Adrenal gland (tissue), 12 donors: ENCODE results near the gene TGFB2. TPM values are rescaled to one million over a fixed set of nuclear protein-coding genes. Genes with fewer than 3 reads are reported as not detected.

Experiments used
- DNase-seq, 7 donors: peaks; one replicate each; pipeline ENCODE4 v3.0.0-alpha.2; 2019 to 2020
- H3K27ac ChIP-seq, 5 donors: fragments of 200-600 bp; sonication (generic) in 4 of 5; 1 replicate in 3 of 5; 2 replicates in 2 of 5; pipeline versions ENCODE4 v1.5.1 to v1.8.0; 2016 to 2020; ENCODE audit warnings: mild to moderate bottlenecking in 1 of 5
- H3K27me3 ChIP-seq: fragments of 200-600 bp; 2 replicates; pipeline ENCODE4 v1.8.0; 2021
- H3K36me3 ChIP-seq, 2 donors: fragments of 200-600 bp; replicated peaks in 1 of 2; 1 replicate in 1 of 2; 2 replicates in 1 of 2; pipeline versions ENCODE4 v1.5.1 to v1.8.0; 2018 to 2022
- H3K4me1 ChIP-seq, 2 donors: fragments of 200-600 bp; replicated peaks in 1 of 2; 1 replicate in 1 of 2; 2 replicates in 1 of 2; pipeline versions ENCODE4 v1.5.1 to v1.8.0; 2018 to 2021
- H3K4me3 ChIP-seq, 4 donors: fragments of 200-600 bp; sonication (generic) in 3 of 4; one replicate each; pipeline ENCODE4 v1.5.1; 2016 to 2018
- H3K9me3 ChIP-seq, 3 donors: fragments of 200-600 bp; sonication (generic) in 1 of 3; replicated peaks in 1 of 3; 1 replicate in 2 of 3; 2 replicates in 1 of 3; pipeline versions ENCODE4 v1.5.1 to v1.8.0; 2016 to 2021
- CTCF ChIP-seq, 6 experiments: fragments of 450-650 bp in 4 of 6; fragments of 200-600 bp in 2 of 6; sonication (generic) in 1 of 6; IDR thresholded peaks; 1 replicate in 5 of 6; 2 replicates in 1 of 6; pipeline versions ENCODE4 v1.5.1 to v1.8.0; 2016 to 2021; ENCODE audit warnings: antibody characterized with exemption in 6 of 6, mild to moderate bottlenecking in 2 of 6, moderate library complexity in 1 of 6
- POLR2A ChIP-seq, 2 donors: fragments of 450-650 bp; IDR thresholded peaks; one replicate each; pipeline ENCODE4 v1.6.1; 2017; ENCODE audit warnings: antibody characterized with exemption in 2 of 2, mild to moderate bottlenecking in 2 of 2, moderate library complexity in 1 of 2
- WGBS, 4 donors: extraction: QIAGEN DNeasy Blood & Tissue Kit in 2 of 4; methylation state at CpG; one replicate each; pipeline versions ENCODE4 v1.1.5 to v1.1.7; 2013 to 2017; 5-methylcytosine and 5-hydroxymethylcytosine counted together
- intact Hi-C, 2 donors: fragments of 100-400 bp; cut with DNase I; formaldehyde crosslinking; loops; one replicate each; pipeline versions ENCODE4 v1.14.1 to v1.15.0; 2022 to 2023
- polyA plus RNA-seq, 3 donors: library from polyadenylated mRNA; stranded (reverse); fragments of 200-250 nt in 2 of 3; fragments of 350-450 nt in 1 of 3; fragmentation: Illumina TruSeq in 1 of 3; extraction: RNeasy Lipid Tissue Mini Kit (QIAGEN cat#74804) in 1 of 3; gene quantifications; one replicate each; pipeline ENCODE4 v1.2.3, GENCODE V29; 2013 to 2014
- total RNA-seq, 9 donors: library from RNA; depleted of rRNA in 4 of 9; stranded (reverse); fragments of >200 nt in 4 of 9; fragments of 120-200 nt in 1 of 9; fragmentation: NEBNext Ultra II Directional in 1 of 9; extraction: Animal tissue kit (Norgen Biotek cat#: 25700) in 1 of 9; gene quantifications; one replicate each; pipeline versions ENCODE4 v1.1.0 to v1.2.4, GENCODE V29; 2013 to 2023
- donor health status: healthy with polysubstance abuse.
- donor health status: Bipolar disorder and iron deficiency.
- donor health status: DM: yes; HTN: yes; CAD: no.
- donor health status: DM: no; HTN: no; CAD: no.
- donor health status: DM: no; HTN: no; CAD: no.
- donor health status: DM: yes; HTN: yes; CAD: no.

The TGFB2 gene
- total and polyA plus RNA-seq, 12 donors = 0.24 to 4.2 (median 1.7) TPM

GRCh38 chr1:218426343-218426657 lies 81.2 kb downstream of the TGFB2 start:
- H3K9me3 ChIP-seq = no peaks in the 10 kb centered on the region
- WGBS, 4 donors = 75 to 93% (median 83%) methylated on average over 1 of the region's 1 CpG
- no peak overlapping the region for H3K4me3 ChIP-seq
- H3K27ac ChIP-seq = no peak overlapping the region
- H3K36me3 ChIP-seq = no peaks in the 10 kb centered on the region
- TF ChIP-seq POLR2A (IDR thresholded peaks at IDR 0.05) = no peak
- TF ChIP-seq CTCF (IDR thresholded peaks at IDR 0.05) = no peak
- intact Hi-C loops = no loop called here
- H3K27me3 ChIP-seq = no peaks in the 10 kb centered on the region
- DNase-seq = peak in 4 of 7 donors; percentile 13 to 38 (median 27)
- H3K4me1 ChIP-seq = no peaks in the 10 kb centered on the region

DNA sequence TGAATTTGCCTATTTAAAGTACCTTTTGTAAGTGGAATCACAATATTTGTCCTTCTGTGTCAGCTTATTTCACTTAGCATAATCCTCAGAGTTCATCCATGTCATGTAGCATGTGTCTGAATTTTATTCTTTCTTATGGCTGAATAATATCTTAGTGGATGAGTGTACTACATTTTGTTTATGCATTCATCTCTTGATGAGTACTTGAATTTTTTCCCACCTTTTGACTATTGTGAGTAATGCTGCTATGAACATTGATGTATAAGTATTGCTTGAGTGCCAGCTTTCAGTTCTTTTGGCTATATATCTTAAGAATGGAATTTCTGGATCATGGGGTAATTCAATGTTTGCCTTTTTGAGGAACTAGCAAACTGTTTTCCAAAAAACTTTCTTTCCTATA lies 84.2 kb downstream of the TGFB2 start:
- DNase-seq = no peak

DNA sequence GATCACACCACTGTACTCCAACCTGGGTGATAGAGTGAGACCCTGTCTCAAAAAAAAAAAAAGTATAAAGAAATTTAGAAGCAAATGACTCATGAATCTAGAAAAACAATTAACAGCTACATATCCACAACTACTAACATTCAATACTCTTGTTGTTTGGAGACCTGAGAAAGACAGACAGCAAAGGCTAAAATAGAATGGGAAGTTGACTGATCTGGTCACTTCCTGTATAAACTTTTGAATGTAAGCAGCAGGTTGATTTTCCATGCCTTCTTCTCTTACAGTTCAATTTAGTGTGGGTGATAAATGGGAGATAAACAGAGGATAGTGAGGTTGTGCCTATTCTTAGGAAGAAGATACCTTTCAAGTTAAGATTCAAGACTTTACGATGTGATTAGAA lies 85.2 kb downstream of the TGFB2 start:
- Histone ChIP-seq H3K27ac (no peak overlapping the region), H3K36me3 (no peaks in the 10 kb centered on the region), H3K4me1 (no peaks in the 10 kb centered on the region), H3K27me3 (no peaks in the 10 kb centered on the region), H3K4me3 (no peak overlapping the region), H3K9me3 (no peaks in the 10 kb centered on the region)
- DNase-seq = no peak
- TF ChIP-seq POLR2A (IDR thresholded peaks at IDR 0.05) (no peak), CTCF (IDR thresholded peaks at IDR 0.05) (no peak)
- 77 to 100% (median 88%) methylated on average over 1 of the region's 1 CpG for WGBS, 4 donors
- intact Hi-C loops = no loop called here

More for the DNA sequence above, 84.2 kb downstream of the TGFB2 start:
- no peak for TF ChIP-seq POLR2A (IDR thresholded peaks at IDR 0.05)
- TF ChIP-seq CTCF (IDR thresholded peaks at IDR 0.05) = no peak
- Histone ChIP-seq H3K4me3 (no peak overlapping the region), H3K9me3 (no peaks in the 10 kb centered on the region), H3K27ac (no peak overlapping the region), H3K27me3 (no peaks in the 10 kb centered on the region), H3K4me1 (no peaks in the 10 kb centered on the region), H3K36me3 (no peaks in the 10 kb centered on the region)
- intact Hi-C loops = no loop called here

DNA sequence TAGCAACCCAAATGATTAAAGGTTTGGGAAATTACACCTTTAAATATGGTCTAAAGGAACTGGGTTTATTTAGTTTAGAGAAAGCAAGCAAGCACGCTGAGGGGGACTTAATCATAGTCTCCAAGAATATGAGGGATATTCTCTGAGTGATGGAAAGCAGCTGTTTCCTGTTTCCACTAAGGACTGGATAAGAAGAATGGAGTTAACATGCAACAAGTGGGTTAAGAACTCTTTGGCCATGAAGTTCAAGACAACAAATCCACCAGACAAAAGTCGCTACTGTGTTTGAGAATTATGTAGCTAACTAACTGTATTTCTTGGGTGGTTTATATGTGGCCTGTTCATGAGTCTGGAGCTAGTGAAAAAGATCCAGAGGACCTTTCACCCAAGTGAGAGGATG lies 85.7 kb downstream of the TGFB2 start:
- intact Hi-C loops = no loop called here
- WGBS, 4 donors = 60 to 75% (median 69%) methylated on average over 2 of the region's 2 CpGs

More for the DNA sequence above, 85.7 kb downstream of the TGFB2 start:
- Histone ChIP-seq H3K9me3 (no peaks in the 10 kb centered on the region), H3K4me1 (no peaks in the 10 kb centered on the region), H3K4me3 (no peak overlapping the region), H3K27me3 (no peaks in the 10 kb centered on the region), H3K36me3 (no peaks in the 10 kb centered on the region), H3K27ac (no peak overlapping the region)
- TF ChIP-seq CTCF (IDR thresholded peaks at IDR 0.05) = no peak
- no peak for TF ChIP-seq POLR2A (IDR thresholded peaks at IDR 0.05)
- DNase-seq = no peak
